GM12878 (cell line): Measurements from ENCODE around the gene SPOCK1.

Experiments used
- CTCF ChIP-seq, 3 experiments: IDR thresholded peaks in 2 of 3; conservative IDR thresholded peaks in 1 of 3; 2 replicates each; pipeline ENCODE4 v1.5.1; 2011; ENCODE audit warnings: low read depth in 3 of 3, low read length in 3 of 3, mild to moderate bottlenecking in 3 of 3, control low read depth in 2 of 3, moderate library complexity in 2 of 3, inconsistent platforms in 1 of 3, mixed read lengths in 1 of 3; ENCODE audit not compliant: control insufficient read depth in 2 of 3, insufficient read depth in 1 of 3; ENCODE audit errors: extremely low read depth in 1 of 3
- SMARCA5 ChIP-seq: fragments of 450-650 bp; IDR thresholded peaks from 2 replicates; pipeline ENCODE4 v1.6.1; 2017; ENCODE audit warnings: mild to moderate bottlenecking

GRCh38 chr5:137292461-137293027 lies 206.6 kb downstream of the SPOCK1 start:
- TF ChIP-seq SMARCA5 (no peak), CTCF (IDR thresholded peaks at IDR 0.05 in 2 of 3, conservative IDR thresholded peaks at IDR 0.05 in 1 of 3; ENCODE audit: control insufficient read depth in 2 of 3, extremely low read depth in 1 of 3, insufficient read depth in 1 of 3, low read depth in 3 of 3, low read length in 3 of 3) (no peak)
